H1 (cell line): Measurements from ENCODE around the gene PARK7.

Source experiments
- CBX8 ChIP-seq: fragments of 300-800, 300-1000 bp; sonication (generic); IDR thresholded peaks from 2 replicates; pipeline ENCODE4 v1.7.1; 2016; ENCODE audit warnings: low read depth, low read length, borderline replicate concordance
- CREB1 ChIP-seq: IDR thresholded peaks from 2 replicates; pipeline ENCODE4 v1.6.1; 2012; ENCODE audit warnings: inconsistent platforms
- EP300 ChIP-seq, 2 experiments: IDR thresholded peaks; 1 replicate in 1 of 2; 2 replicates in 1 of 2; pipeline ENCODE4 v1.6.1; 2011 to 2012; ENCODE audit warnings: low read depth in 2 of 2, low read length in 2 of 2, mild to moderate bottlenecking in 2 of 2, borderline replicate concordance in 1 of 2, inconsistent platforms in 1 of 2, moderate library complexity in 1 of 2
- FOSL1 ChIP-seq: IDR thresholded peaks from 2 replicates; pipeline ENCODE4 v1.6.1; 2011; ENCODE audit warnings: mild to moderate bottlenecking, low read depth, low read length, moderate library complexity; ENCODE audit not compliant: insufficient read depth
- GABPA ChIP-seq: IDR thresholded peaks from 2 replicates; pipeline ENCODE4 v1.6.1; 2011; ENCODE audit warnings: mild to moderate bottlenecking, low read length, moderate library complexity, borderline replicate concordance; ENCODE audit not compliant: insufficient read depth
- POLR2AphosphoS5 ChIP-seq: IDR thresholded peaks from 2 replicates; pipeline ENCODE4 v1.6.1; 2011; ENCODE audit warnings: low read depth, low read length
- TAF1 ChIP-seq: IDR thresholded peaks from 2 replicates; pipeline ENCODE4 v1.6.1; 2011; ENCODE audit warnings: mild to moderate bottlenecking, low read depth, low read length
- TF ChIP-seq, protein P1 (sequence below), 3 experiments: IDR thresholded peaks; 1 replicate in 2 of 3; 2 replicates in 1 of 3; pipeline versions ENCODE4 v1.5.1 to v1.6.1; 2011; ENCODE audit warnings: low read length in 3 of 3, mild to moderate bottlenecking in 3 of 3, inconsistent platforms in 2 of 3, low read depth in 1 of 3, moderate library complexity in 1 of 3; ENCODE audit not compliant: insufficient read depth in 1 of 3; ENCODE audit errors: control extremely low read depth in 1 of 3
- TF ChIP-seq, protein P2 (sequence below): IDR thresholded peaks from 2 replicates; pipeline ENCODE4 v1.6.1; 2011; ENCODE audit warnings: low read depth, mild to moderate bottlenecking, low read length; ENCODE audit not compliant: insufficient read depth

DNA sequence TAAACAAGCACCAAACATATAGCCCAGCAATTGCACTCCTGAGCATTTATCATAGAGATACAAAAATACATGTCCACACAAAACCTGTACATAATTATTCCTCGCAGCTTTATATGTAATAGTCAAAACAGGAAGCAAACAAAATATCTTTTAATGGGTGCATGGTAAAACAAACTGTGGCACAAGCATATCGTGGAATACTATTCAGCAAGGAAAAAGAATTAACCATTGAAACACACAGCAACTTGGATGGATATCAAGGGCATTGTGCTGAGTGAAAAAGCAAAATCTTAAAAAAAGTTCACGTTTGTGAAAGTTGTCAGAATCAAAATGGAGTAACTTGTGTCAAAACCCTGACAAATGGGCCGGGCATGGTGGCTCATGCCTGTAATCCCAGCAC lies 33.3 kb upstream of the PARK7 start:
- TF ChIP-seq, protein P1, sequence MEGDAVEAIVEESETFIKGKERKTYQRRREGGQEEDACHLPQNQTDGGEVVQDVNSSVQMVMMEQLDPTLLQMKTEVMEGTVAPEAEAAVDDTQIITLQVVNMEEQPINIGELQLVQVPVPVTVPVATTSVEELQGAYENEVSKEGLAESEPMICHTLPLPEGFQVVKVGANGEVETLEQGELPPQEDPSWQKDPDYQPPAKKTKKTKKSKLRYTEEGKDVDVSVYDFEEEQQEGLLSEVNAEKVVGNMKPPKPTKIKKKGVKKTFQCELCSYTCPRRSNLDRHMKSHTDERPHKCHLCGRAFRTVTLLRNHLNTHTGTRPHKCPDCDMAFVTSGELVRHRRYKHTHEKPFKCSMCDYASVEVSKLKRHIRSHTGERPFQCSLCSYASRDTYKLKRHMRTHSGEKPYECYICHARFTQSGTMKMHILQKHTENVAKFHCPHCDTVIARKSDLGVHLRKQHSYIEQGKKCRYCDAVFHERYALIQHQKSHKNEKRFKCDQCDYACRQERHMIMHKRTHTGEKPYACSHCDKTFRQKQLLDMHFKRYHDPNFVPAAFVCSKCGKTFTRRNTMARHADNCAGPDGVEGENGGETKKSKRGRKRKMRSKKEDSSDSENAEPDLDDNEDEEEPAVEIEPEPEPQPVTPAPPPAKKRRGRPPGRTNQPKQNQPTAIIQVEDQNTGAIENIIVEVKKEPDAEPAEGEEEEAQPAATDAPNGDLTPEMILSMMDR (IDR thresholded peaks at IDR 0.05; ENCODE audit: control extremely low read depth in 1 of 3, insufficient read depth in 1 of 3, low read depth in 1 of 3, low read length in 3 of 3), result no peak
- TF ChIP-seq TAF1 (no peak), FOSL1 (no peak), EP300 (IDR thresholded peaks at IDR 0.05; ENCODE audit: borderline replicate concordance in 1 of 2, low read depth in 2 of 2, low read length in 2 of 2) (no peak), POLR2AphosphoS5 (no peak), CBX8 (no peak), GABPA (no peak), CREB1 (no peak)
- TF ChIP-seq, protein P2, sequence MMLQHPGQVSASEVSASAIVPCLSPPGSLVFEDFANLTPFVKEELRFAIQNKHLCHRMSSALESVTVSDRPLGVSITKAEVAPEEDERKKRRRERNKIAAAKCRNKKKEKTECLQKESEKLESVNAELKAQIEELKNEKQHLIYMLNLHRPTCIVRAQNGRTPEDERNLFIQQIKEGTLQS, result no peak
